ENCODE data around the gene SPOCK2. TPM values are rescaled to one million over a fixed set of nuclear protein-coding genes. Genes with fewer than 3 reads are reported as not detected.

SPOCK2 gene
- total and polyA plus RNA-seq, 2 of the 4 experiments (the other 2 are of a cell fraction): 0.02 TPM; not detected in 1

DNA sequence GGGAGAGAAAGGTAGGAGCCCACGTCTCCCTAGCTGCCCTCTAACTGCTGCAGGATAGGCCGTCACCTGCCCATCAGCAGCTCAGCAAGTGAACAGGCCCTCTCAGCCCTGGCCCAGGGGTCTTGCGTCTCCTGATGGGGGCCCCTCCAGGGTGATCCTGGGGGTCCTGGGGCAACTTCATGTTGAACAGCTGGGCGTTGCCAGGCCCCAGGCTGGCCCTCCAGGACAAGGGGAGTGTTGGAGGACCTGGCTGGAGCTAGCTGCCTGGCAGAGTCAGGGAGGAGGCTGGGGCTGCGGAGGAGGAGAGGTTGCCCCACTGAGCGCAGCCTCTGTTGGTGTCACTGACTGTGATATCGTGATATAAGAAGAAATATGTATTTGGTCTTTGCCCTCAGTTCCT lies 34.7 kb downstream of the SPOCK2 start:
- ATAC-seq (ENCODE audit: low read depth) (no peak), DNase-seq (no peak)
- H3K4ac ChIP-seq (ENCODE audit: low read depth, low read length): no peak overlapping the region
- no peak overlapping the region for H3K9ac ChIP-seq (ENCODE audit: low read depth, low read length)
- no peak overlapping the region for H4K8ac ChIP-seq (ENCODE audit: low read depth in 2 of 2, low read length in 2 of 2)
- dilution Hi-C loops (cut with HindIII; ENCODE audit: low sequenced_read_pairs, unreplicated experiment) (no loop called here), intact Hi-C loops (cut with micrococcal nuclease) (no loop called here), in situ Hi-C loops (cut with MboI; ENCODE audit: low sequenced_read_pairs) (loop anchor here (10.0 kb wide), 1 partner anchor 281 kb away; no protein-coding TSS in a partner anchor)
- H3K27ac ChIP-seq (ENCODE audit: insufficient read depth, low read length): no peak overlapping the region
- H3K4me1 ChIP-seq (ENCODE audit: control insufficient read depth, insufficient read depth, low read length): no peaks in the 10 kb centered on the region; the same call in 1 of the 2 replicates
- H3K79me1 ChIP-seq (ENCODE audit: low read depth in 1 of 2, low read length in 2 of 2): no peaks in the 10 kb centered on the region
- no peak overlapping the region for H2AK9ac ChIP-seq (replicated peaks; ENCODE audit: low read depth, low read length, poor library complexity)
- no peak overlapping the region for H3K56ac ChIP-seq (ENCODE audit: extremely low read depth, insufficient read depth, low read length)
- peaks cover 5% of the 10 kb centered on the region for H3K9me3 ChIP-seq (ENCODE audit: control insufficient read depth, insufficient read depth, low read length)
- no peak overlapping the region for H3K14ac ChIP-seq (replicated peaks; ENCODE audit: low read depth, low read length)
- H2AFZ ChIP-seq (replicated peaks; ENCODE audit: low read length, poor library complexity): no peak overlapping the region
- H3K18ac ChIP-seq (ENCODE audit: low read depth, low read length): no peak overlapping the region
- no peak overlapping the region for H2BK120ac ChIP-seq (ENCODE audit: low read depth, low read length)
- H3K36me3 ChIP-seq (ENCODE audit: control insufficient read depth, insufficient read depth, low read length): no peaks in the 10 kb centered on the region
- H3K9me1 ChIP-seq (ENCODE audit: insufficient read depth, low read length): no peaks in the 10 kb centered on the region
- ChIA-PET POLR2A (ENCODE audit: unreplicated experiment) (no interaction called here), CTCF (no interaction called here)
- H2AK5ac ChIP-seq (ENCODE audit: low read depth, low read length): no peak overlapping the region
- H4K20me1 ChIP-seq (ENCODE audit: insufficient read depth, low read length): no peaks in the 10 kb centered on the region
- no peak overlapping the region for H3K4me2 ChIP-seq (ENCODE audit: low read depth, low read length)
- H4K5ac ChIP-seq (ENCODE audit: low read depth, low read length): no peak overlapping the region
- H3K4me3 ChIP-seq (ENCODE audit: insufficient read depth, low read depth, low read length): no peak overlapping the region
- no peak for TF ChIP-seq FOS (IDR thresholded peaks at IDR 0.05; ENCODE audit: low read depth, low read length)
- no peak for TF ChIP-seq BHLHE40 (IDR thresholded peaks at IDR 0.05; ENCODE audit: low read depth, low read length)
- TF ChIP-seq MXI1 (IDR thresholded peaks at IDR 0.05; ENCODE audit: borderline replicate concordance, low read depth, low read length): no peak
- no peak for TF ChIP-seq CHD1 (IDR thresholded peaks at IDR 0.05; ENCODE audit: low read depth, low read length)
- no peak for TF ChIP-seq POLR2A (IDR thresholded peaks at IDR 0.05; ENCODE audit: low read depth, low read length)
- no TSS peak for BruUV-seq (replicated peaks)
- peaks cover 45% of the 10 kb centered on the region for H3K27me3 ChIP-seq (ENCODE audit: control insufficient read depth, insufficient read depth, low read length)
- no peak overlapping the region for H2BK20ac ChIP-seq (ENCODE audit: low read depth, low read length)
- H2BK15ac ChIP-seq (ENCODE audit: low read depth, low read length): no peak overlapping the region
- H2BK5ac ChIP-seq (ENCODE audit: low read depth, low read length, poor library complexity, severe bottlenecking): no peak overlapping the region
- H3K23ac ChIP-seq (ENCODE audit: low read depth, low read length): no peak overlapping the region
- no peak overlapping the region for H4K91ac ChIP-seq (ENCODE audit: insufficient read depth, low read depth, low read length)
- WGBS, 2 experiments (ENCODE audit: extremely low coverage in 2 of 2, insufficient read length in 1 of 2): 72% methylated on average over 3 of the region's 7 CpGs; no CpG with 5 or more reads in 1 of the 2 experiments
